Hypothalamus (tissue), 51 donors: ENCODE results near the gene ZSCAN29.
"Not testable (repeated sequence)": the region's sequence is repeated elsewhere in the genome, so short reads cannot be mapped to it uniquely, and the experiment has no call there.

Experiments used
- DNase-seq, 51 donors: peaks; one replicate each; lab custom pipeline; 2025; lab: John Stamatoyannopoulos, UW

The ZSCAN29 gene

DNA sequence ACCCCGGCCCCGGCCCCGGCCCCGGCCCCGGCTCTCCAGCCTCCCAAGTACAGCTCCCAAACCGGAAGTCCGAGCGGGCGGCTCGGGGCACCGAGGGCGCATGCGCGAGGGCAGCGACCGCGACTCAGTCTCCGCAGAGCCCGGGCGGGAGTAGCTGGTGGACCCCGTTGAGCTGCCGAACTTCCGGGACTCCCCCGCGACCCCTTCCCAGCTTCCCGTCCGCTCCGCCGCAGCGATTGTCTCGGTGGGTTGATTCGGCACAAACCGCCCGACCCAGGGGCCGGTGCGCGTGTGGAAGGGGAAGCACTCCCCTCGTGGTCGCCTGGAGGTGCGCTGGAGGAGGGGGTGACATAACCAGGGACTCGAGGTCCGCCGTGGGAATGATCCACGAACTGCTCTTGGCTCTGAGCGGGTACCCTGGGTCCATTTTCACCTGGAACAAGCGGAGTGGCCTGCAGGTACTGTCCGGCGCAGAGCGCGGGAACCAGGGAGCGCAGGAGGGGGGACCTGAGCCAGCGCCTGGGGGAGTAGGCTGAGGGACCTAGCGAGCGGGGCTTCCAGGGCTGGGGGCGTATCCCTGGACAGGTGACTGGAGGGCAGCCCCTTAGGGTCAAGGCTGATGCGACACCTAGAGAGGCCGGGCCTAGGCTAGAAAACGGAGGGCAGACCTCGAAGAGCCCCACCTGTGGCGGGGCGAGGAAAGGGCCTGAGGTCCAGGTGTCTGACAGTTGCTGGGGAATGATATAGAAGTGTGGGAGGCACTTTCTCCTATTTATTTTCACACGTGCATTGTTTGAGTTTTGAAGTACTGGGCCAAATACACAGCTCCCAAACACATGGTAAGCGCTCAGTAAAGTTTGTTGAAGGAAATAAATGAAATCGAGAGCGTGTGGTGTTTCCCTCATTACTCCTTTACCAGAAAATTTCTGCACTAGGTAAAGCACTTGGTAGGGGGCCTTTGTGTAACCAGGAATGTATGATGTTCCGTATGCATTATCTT is at the start of gene ZSCAN29, which contains the start of gene TUBGCP4:
ZSCAN29 (minus strand) TSS at position 69 of the 1,000 bp plus-strand sequence. CDS start 1,130 bp downstream, outside the sequence.
TUBGCP4 (plus strand) TSS at position 127 of the 1,000 bp plus-strand sequence; CDS start at position 381, 254 bp downstream.
- DNase-seq = peak; percentile 26 to 86 (median 70)

DNA sequence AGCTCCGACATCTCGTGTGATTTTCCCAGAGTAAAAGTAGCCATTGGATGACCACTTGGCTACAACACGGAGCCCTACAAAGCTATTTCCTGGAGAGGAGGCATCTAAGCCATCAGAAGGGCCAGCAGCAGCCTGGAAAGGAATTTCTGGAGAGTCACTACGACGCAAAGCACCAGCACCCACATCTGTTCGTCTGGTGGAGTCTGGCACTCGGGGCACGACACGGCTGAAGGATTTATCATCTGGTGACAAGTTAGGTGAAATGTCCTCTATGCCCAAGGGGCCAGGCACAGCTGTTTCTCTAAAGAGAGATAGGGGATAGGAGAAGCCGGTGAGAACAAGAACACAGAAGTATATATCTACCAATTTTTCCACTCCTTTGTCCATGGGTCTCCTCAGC is 49.6 kb upstream of the ZSCAN29 start:
- DNase-seq = no peak

GRCh38 chr15:43414196-43414595 is 43.4 kb upstream of the ZSCAN29 start:
- DNase-seq = no peak

DNA sequence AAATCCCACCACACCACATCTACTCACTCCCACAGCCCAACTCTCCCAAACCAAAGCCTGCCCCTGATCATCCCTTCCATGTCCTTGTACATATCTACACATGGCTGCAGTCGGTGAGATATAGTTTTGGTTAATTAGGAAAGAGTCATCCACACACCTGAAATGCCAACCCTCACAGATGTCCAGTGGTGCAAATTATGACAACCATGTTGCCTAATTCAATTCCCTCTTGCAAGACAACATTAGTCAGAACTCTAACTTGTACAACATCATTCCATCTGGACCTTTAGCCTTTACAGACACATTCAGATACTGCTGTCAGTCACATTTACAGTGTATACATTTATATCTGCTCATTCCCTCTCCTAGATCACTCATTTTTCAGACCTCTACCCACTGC is 41.3 kb upstream of the ZSCAN29 start:
- DNase-seq = no peak

GRCh38 chr15:43410572-43411214 is 39.9 kb upstream of the ZSCAN29 start:
- DNase-seq = no peak

DNA sequence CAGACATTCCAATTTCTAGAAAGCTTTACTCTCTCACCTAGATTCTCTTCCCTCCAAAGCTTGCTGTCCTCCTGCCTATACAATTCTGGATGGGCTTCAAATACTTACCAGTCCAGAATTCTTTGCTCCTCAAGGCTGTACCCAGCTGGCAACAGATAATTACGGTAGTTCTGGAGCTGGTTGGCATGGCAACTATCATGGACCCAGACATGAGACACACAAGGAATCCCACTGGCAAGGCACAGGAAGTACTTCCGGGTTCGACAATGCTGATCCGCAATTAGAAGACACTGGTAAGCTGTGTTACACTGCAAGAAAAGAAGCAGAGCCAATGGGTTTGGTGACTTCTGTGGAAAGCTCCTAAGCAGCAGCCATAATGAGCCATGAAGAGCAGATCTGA is 37.9 kb upstream of the ZSCAN29 start:
- DNase-seq = peak in 2 of 51 donors; percentile 14 to 16

DNA sequence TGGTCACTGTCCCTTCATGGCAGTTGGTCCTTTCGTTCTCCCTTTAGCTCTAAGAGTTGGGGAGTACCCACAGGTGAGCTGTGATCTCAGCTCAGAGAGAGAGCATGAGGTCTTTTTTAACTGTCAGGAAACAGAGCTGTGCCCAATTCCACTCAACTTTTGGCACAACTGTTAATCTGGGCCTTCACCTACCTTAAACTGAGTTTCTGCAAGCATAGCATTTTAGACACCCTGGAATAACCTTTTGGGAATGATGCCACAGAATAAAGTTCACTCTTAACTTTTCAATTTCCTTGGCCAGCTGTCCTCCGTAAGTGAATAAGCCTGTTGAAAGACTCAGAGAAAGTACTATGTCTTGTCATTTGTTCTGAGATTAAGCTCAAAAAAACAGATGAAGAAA is 36.0 kb upstream of the ZSCAN29 start:
- no peak for DNase-seq

GRCh38 chr15:43406189-43406588 is 35.3 kb upstream of the ZSCAN29 start:
- DNase-seq = no peak

DNA sequence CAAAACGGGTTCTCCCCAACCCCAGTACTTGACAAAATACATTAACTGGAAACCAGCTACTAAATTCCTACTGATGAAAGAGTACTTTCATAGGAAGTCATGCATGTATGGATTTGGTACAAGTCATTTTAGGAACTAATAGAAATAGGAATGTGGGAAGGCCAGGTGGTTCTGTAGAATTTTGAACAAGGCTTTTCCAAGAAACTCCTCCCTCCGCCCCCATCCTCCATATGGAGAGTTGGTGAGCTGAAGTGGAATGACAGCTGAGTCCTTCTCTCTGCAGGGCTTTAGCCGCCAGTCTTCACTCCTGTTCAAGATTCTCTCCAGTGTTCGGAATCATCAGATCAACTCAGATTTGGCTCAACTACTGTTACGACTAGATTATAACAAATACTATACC is 33.3 kb upstream of the ZSCAN29 start:
- no peak for DNase-seq

GRCh38 chr15:43403616-43404015 is 32.8 kb upstream of the ZSCAN29 start:
- no peak for DNase-seq

GRCh38 chr15:43402255-43402654 is 31.4 kb upstream of the ZSCAN29 start:
- DNase-seq = no peak

DNA sequence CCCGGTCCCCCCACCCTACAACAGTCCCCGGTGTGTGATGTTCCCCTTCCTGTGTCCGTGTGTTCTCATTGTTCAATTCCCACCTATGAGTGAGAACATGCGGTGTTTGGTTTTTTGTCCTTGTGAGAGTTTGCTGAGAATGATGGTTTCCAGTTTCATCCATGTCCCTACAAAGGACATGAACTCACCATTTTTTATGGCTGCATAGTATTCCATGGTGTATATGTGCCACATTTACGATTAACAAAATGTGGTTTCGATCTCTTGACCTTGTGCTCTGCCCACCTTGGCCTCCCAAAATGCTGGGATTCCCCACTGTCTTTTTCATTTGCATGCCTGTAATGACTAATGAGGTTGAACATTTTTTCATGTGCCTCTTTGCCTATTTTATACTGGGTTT is 22.7 kb upstream of the ZSCAN29 start:
- DNase-seq = not testable (repeated sequence)

GRCh38 chr15:43390723-43391122 is 19.9 kb upstream of the ZSCAN29 start:
- DNase-seq = no peak

DNA sequence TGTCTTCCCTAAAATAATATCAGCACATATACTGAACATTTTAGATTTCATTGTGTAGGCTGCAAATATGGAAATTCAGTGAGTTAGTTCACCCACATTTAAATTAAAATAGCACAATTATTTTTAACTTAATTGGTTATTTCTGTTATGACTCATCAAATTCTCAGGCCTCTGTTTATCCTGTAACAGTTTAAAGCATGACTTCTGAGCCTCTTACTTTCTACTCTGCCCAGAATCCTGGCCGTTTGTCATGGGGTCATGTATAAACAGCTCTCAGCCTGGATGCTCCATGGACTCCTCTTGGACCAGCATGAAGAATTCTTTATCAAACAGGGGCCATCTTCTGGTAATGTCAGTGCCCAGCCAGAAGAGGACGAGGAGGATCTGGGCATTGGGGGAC is 12.2 kb upstream of the ZSCAN29 start:
- DNase-seq = peak in 1 of 51 donors; percentile 3

DNA sequence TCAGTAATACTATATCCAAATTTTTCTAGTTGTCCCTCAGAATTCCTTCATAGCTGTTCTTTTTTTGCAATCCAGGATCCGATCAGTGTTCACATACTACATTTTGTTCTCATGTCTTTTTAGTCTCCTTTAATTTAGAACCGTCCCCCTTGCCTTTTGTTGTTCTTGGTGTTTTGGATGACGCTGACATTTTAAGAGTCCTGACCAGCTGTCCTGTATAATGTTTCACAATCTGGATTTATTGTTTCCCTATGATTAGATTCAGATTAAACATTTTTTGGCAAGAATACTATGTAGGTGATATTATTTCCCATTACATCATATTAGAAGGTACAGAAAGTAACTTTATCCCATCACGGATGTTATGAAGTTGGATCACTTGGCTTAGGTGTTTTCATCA is 11.5 kb upstream of the ZSCAN29 start:
- DNase-seq = no peak

- no peak for DNase-seq
Observed at GRCh38 chr15:43378601-43379000, 7.8 kb upstream of the ZSCAN29 start.

DNA sequence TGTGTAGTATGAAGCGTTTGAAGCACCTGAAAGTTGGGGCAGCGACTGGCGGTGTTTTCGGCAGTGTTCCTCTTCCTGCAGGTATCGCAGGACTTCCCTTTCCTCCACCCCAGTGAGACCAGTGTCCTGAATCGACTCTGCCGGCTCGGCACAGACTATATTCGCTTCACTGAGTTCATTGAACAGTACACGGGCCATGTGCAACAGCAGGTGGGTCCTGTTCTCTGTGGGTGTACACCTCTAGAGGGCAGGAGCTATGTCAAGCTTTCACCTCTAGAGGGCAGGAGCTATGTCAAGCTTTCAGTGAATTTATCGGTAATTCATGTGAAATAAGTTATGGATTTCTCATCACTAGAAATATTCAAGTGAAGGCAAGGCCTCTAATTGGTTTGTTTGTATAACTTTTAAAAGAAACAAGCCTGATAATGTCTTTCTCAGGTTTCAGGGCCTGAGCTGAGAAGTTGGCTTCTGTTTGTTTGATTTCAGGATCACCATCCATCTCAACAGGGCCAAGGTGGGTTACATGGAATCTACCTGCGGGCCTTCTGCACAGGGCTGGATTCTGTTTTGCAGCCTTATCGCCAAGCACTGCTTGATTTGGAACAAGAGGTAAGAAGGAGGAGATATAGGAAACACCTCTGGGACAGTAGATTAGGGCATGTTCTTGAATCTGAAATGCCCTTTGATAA is 5.3 kb upstream of the ZSCAN29 start:
- peak in 2 of 51 donors; percentile 2 for DNase-seq

DNA sequence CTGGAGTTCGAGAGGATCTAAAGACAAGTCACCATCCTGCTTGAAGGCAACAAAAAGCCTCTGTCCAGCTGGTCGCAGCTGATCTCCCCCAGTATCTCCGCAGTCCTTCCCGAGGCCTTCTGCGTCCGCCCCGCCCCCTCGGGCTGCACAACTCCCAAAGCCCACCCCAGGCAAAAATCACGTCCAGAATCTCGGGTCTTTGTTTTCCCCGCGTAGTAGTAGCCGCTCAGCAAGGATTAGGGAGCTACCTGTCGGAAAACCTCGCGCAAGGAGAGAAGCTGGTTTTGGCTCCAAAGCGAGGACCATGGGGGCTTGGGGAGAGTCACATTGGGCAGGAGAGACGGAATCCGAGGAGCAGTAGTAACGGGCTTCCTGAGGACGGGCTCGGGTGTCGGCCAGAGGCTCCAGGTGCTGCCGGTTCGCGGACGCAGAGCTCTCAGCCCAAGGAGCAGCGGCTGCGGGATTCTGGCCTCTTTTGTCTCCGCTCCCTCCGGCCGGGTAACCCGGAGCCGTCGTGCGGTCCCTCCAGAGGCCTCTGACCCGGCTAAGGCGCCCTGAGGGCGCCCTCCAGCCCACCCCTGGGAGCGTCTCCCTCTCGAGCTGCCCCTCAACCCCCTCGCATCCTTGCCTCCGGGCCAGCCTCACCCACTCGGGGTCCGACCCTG is 401 bp downstream of the ZSCAN29 start:
- peak in 13 of 51 donors; percentile 9 to 63 (median 34) for DNase-seq

DNA sequence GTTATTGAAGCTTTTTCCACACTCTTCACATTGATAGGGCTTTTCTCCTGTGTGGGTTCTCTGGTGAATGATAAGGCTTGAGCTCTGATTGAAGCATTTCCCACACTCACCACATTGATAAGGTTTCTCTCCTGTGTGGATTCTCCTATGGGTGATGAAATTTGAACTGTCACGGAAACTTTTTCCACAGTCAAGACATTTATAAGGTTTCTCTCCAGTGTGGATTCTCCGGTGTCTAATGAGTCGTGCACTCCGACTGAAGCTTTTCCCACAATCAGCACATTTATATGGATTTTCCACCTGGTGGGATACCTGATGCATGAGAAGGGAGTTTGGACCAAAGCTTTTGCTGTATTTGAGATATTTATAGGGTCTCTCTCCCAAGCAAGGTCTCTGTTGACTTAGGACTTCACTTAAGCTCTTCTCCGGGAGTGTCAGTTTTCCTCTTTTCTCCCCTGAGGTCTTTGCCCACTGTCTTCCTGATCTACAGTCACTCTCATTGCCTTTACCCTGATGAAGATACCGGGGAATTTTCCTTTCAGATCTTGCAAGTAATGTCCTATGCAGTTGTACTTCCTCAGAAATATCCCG is 9.4 kb downstream of the ZSCAN29 start:
- DNase-seq = no peak

GRCh38 chr15:43360821-43361220 is 10.0 kb downstream of the ZSCAN29 start:
- no peak for DNase-seq
